ENCODE data around the gene UBXN10. TPM values are rescaled to one million over a fixed set of nuclear protein-coding genes. Genes with fewer than 3 reads are reported as not detected.

Gene UBXN10
- total RNA-seq, 2 experiments from 2014 or later = 0.42 to 0.50 TPM

- H3K4me1 ChIP-seq (ENCODE audit: insufficient read depth, low read length, poor library complexity, severe bottlenecking) = peaks cover 67% of the 10 kb centered on the region
- H3K27ac ChIP-seq (ENCODE audit: low read depth, low read length, poor library complexity, severe bottlenecking) = peak overlapping the region; percentile 83
- ChIA-PET CTCF (ENCODE audit: unreplicated experiment) (no interaction called here), POLR2A (interaction anchor here (0.6 to 1.5 kb wide), 4 partner anchors 11 to 38 kb away, joined by 3 to 6 read pairs (median 3); no protein-coding TSS in a partner anchor)
- no peaks in the 10 kb centered on the region for H3K79me2 ChIP-seq (ENCODE audit: insufficient read depth, low read depth, low read length)
- no peaks in the 10 kb centered on the region for H3K9me3 ChIP-seq (ENCODE audit: low read length)
- BruUV-seq (replicated peaks) = no TSS peak
- no peaks in the 10 kb centered on the region for H4K20me1 ChIP-seq (ENCODE audit: insufficient read depth, low read length)
- intact Hi-C loops (cut with micrococcal nuclease; ENCODE audit: unreplicated experiment) = no loop called here
- TF ChIP-seq, protein P1, sequence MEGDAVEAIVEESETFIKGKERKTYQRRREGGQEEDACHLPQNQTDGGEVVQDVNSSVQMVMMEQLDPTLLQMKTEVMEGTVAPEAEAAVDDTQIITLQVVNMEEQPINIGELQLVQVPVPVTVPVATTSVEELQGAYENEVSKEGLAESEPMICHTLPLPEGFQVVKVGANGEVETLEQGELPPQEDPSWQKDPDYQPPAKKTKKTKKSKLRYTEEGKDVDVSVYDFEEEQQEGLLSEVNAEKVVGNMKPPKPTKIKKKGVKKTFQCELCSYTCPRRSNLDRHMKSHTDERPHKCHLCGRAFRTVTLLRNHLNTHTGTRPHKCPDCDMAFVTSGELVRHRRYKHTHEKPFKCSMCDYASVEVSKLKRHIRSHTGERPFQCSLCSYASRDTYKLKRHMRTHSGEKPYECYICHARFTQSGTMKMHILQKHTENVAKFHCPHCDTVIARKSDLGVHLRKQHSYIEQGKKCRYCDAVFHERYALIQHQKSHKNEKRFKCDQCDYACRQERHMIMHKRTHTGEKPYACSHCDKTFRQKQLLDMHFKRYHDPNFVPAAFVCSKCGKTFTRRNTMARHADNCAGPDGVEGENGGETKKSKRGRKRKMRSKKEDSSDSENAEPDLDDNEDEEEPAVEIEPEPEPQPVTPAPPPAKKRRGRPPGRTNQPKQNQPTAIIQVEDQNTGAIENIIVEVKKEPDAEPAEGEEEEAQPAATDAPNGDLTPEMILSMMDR (conservative IDR thresholded peaks at IDR 0.05; ENCODE audit: low read length) = no peak
- TF ChIP-seq EZH2phosphoT487 (IDR thresholded peaks at IDR 0.05; ENCODE audit: borderline replicate concordance, low read depth, low read length) = no peak
- H3K4me3 ChIP-seq (ENCODE audit: low read depth, low read length, poor library complexity, severe bottlenecking) = peak overlapping the region; percentile 39
- no peaks in the 10 kb centered on the region for H3K9me2 ChIP-seq (ENCODE audit: insufficient read depth, low read length)
- H2AFZ ChIP-seq (ENCODE audit: low read length) = peak overlapping the region; percentile 38; the same call in 1 of the 2 replicates
- no peak for DNase-seq (ENCODE audit: low spot score)
- peak overlapping the region; percentile 61 for H3K4me2 ChIP-seq (ENCODE audit: low read length)
- H3K36me3 ChIP-seq (ENCODE audit: insufficient read depth, low read length) = no peaks in the 10 kb centered on the region
These were observed 13.9 kb downstream of the UBXN10 start for GRCh38 chr1:20199840-20200239.

DNA sequence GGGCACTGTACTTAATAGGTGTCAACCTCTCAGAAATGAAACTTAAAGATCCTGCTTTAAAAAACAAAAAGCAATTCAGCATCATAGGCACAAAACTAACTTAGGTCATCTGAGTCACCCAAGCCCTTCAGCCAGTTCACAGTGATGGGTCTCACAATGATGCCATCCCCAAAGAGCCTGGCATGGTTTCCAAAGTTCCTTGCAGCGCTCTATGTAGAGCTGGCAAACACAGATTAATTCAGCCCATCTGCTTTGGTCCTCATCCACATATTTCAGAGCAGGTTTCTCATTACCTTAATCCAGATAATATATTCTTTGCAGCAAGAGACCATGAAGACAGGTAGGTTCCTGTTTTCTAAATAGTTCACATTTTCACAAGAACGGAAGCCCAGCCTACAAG, 15.1 kb downstream of the UBXN10 start:
- Histone ChIP-seq H3K4me3 (ENCODE audit: low read depth, low read length, poor library complexity, severe bottlenecking) (peak overlapping the region; percentile 39), H3K9me3 (ENCODE audit: low read length) (no peaks in the 10 kb centered on the region), H4K20me1 (ENCODE audit: insufficient read depth, low read length) (no peaks in the 10 kb centered on the region), H2AFZ (ENCODE audit: low read length) (no peak overlapping the region), H3K36me3 (ENCODE audit: insufficient read depth, low read length) (no peaks in the 10 kb centered on the region), H3K4me1 (ENCODE audit: insufficient read depth, low read length, poor library complexity, severe bottlenecking) (peaks cover 55% of the 10 kb centered on the region), H3K4me2 (ENCODE audit: low read length) (peak overlapping the region; percentile 61), H3K27ac (ENCODE audit: low read depth, low read length, poor library complexity, severe bottlenecking) (peak overlapping the region; percentile 83), H3K9me2 (ENCODE audit: insufficient read depth, low read length) (no peaks in the 10 kb centered on the region), H3K79me2 (ENCODE audit: insufficient read depth, low read depth, low read length) (no peaks in the 10 kb centered on the region)
- intact Hi-C loops (cut with micrococcal nuclease; ENCODE audit: unreplicated experiment) = no loop called here
- ChIA-PET CTCF (ENCODE audit: unreplicated experiment) (no interaction called here), POLR2A (interaction anchor here (1.5 kb wide), 1 partner anchor 9 kb away, joined by 3 read pairs; no protein-coding TSS in a partner anchor)
- no peak for TF ChIP-seq EZH2phosphoT487 (IDR thresholded peaks at IDR 0.05; ENCODE audit: borderline replicate concordance, low read depth, low read length)
- TF ChIP-seq, protein P1 (conservative IDR thresholded peaks at IDR 0.05; ENCODE audit: low read length) = no peak
- DNase-seq (ENCODE audit: low spot score) = peak; percentile 56
- BruUV-seq (replicated peaks) = no TSS peak

GRCh38 chr1:20202166-20202565, 16.3 kb downstream of the UBXN10 start:
- H3K4me1 ChIP-seq (ENCODE audit: insufficient read depth, low read length, poor library complexity, severe bottlenecking) = peaks cover 56% of the 10 kb centered on the region
- TF ChIP-seq, protein P1 (conservative IDR thresholded peaks at IDR 0.05; ENCODE audit: low read length) = no peak
- no peak for TF ChIP-seq EZH2phosphoT487 (IDR thresholded peaks at IDR 0.05; ENCODE audit: borderline replicate concordance, low read depth, low read length)

More at GRCh38 chr1:20202166-20202565, 16.3 kb downstream of the UBXN10 start:
- H3K4me3 ChIP-seq (ENCODE audit: low read depth, low read length, poor library complexity, severe bottlenecking) = no peak overlapping the region
- no peak overlapping the region for H2AFZ ChIP-seq (ENCODE audit: low read length)
- no peaks in the 10 kb centered on the region for H3K79me2 ChIP-seq (ENCODE audit: insufficient read depth, low read depth, low read length)
- POLR2A ChIA-PET = interaction anchor here (1.2 kb wide), 1 partner anchor 9 kb away, joined by 3 read pairs; no protein-coding TSS in a partner anchor
- no peak overlapping the region for H3K27ac ChIP-seq (ENCODE audit: low read depth, low read length, poor library complexity, severe bottlenecking)
- no TSS peak for BruUV-seq (replicated peaks)
- no peaks in the 10 kb centered on the region for H3K36me3 ChIP-seq (ENCODE audit: insufficient read depth, low read length)
- DNase-seq (ENCODE audit: low spot score) = no peak
- no peaks in the 10 kb centered on the region for H4K20me1 ChIP-seq (ENCODE audit: insufficient read depth, low read length)
- no peaks in the 10 kb centered on the region for H3K9me3 ChIP-seq (ENCODE audit: low read length)
- CTCF ChIA-PET (ENCODE audit: unreplicated experiment) = no interaction called here
- H3K4me2 ChIP-seq (ENCODE audit: low read length) = no peak overlapping the region
- H3K9me2 ChIP-seq (ENCODE audit: insufficient read depth, low read length) = no peaks in the 10 kb centered on the region
- intact Hi-C loops (cut with micrococcal nuclease; ENCODE audit: unreplicated experiment) = no loop called here
